Heart right ventricle (tissue), 16 donors: Measurements from ENCODE around the gene WHRN. TPM values are rescaled to one million over a fixed set of nuclear protein-coding genes. Genes with fewer than 3 reads are reported as not detected.

Experiments
- ATAC-seq, 8 donors: fragments of 200-7000 bp; cut with Tn5 transposase; one replicate each; pipeline ENCODE4 v1.9.1; 2020; ENCODE audit warnings: mild to moderate bottlenecking in 8 of 8, moderate library complexity in 8 of 8, moderate number of reproducible peaks in 1 of 8
- DNase-seq, 2 donors: peaks; one replicate each; pipeline ENCODE4 v3.0.0-alpha.2; 2020
- H3K27ac ChIP-seq, 10 donors: fragments of 200-600 bp; sonication (generic) in 2 of 10; one replicate each; pipeline versions ENCODE4 v1.5.0 to v1.8.0; 2020 to 2022; ENCODE audit warnings: mild to moderate bottlenecking in 3 of 10
- H3K27me3 ChIP-seq, 7 donors: fragments of 200-600 bp; one replicate each; pipeline ENCODE4 v1.8.0; 2021 to 2022; ENCODE audit warnings: mild to moderate bottlenecking in 2 of 7
- H3K36me3 ChIP-seq, 9 donors: fragments of 200-600 bp; sonication (generic) in 1 of 9; one replicate each; pipeline versions ENCODE4 v1.5.0 to v1.8.0; 2020 to 2022; ENCODE audit warnings: mild to moderate bottlenecking in 2 of 9
- H3K4me1 ChIP-seq, 9 donors: fragments of 200-600 bp; sonication (generic) in 1 of 9; one replicate each; pipeline versions ENCODE4 v1.5.0 to v1.8.0; 2020 to 2022; ENCODE audit warnings: mild to moderate bottlenecking in 4 of 9
- H3K4me3 ChIP-seq, 10 donors: fragments of 200-600 bp; sonication (generic) in 2 of 10; one replicate each; pipeline versions ENCODE4 v1.5.0 to v1.8.0; 2020 to 2022; ENCODE audit warnings: mild to moderate bottlenecking in 7 of 10, moderate library complexity in 2 of 10
- H3K9me3 ChIP-seq, 11 donors: fragments of 200-600 bp in 10 of 11; sonication (generic) in 2 of 11; one replicate each; pipeline versions ENCODE4 v1.5.0 to v1.8.0; 2013 to 2022; ENCODE audit warnings: mild to moderate bottlenecking in 2 of 11, control low read depth in 1 of 11, moderate library complexity in 1 of 11
- WGBS, 2 donors: extraction: QIAGEN DNeasy Blood & Tissue Kit; methylation state at CpG; one replicate each; pipeline ENCODE4 v1.1.7; 2013; ENCODE audit warnings: inconsistent platforms in 1 of 2; 5-methylcytosine and 5-hydroxymethylcytosine counted together
- intact Hi-C, 10 donors: fragments of 100-400 bp; cut with DNase I; formaldehyde crosslinking; loops; one replicate each; pipeline versions ENCODE4 v1.11.1 to v1.14.2; 2022
- polyA plus RNA-seq, 2 donors: library from polyadenylated mRNA; stranded (reverse); fragments of 200-250 nt; gene quantifications; one replicate each; pipeline ENCODE4 v1.2.3, GENCODE V29; 2013
- total RNA-seq, 10 donors: library from RNA; stranded (reverse); fragmentation: NEBNext Ultra II Directional in 3 of 10; extraction: Animal tissue kit (Norgen Biotek cat#: 25700) in 3 of 10; gene quantifications; one replicate each; pipeline versions ENCODE4 v1.2.1 to v1.2.4, GENCODE V29; 2021 to 2023
- TF ChIP-seq, protein P1 (sequence below), 9 donors: fragments of 200-600 bp; sonication (generic) in 2 of 9; IDR thresholded peaks; one replicate each; pipeline versions ENCODE4 v1.5.0 to v1.8.0; 2021 to 2022; ENCODE audit warnings: antibody characterized with exemption in 9 of 9, mild to moderate bottlenecking in 5 of 9, moderate library complexity in 1 of 9
- donor health status: Arrhythmogenic right ventricular cardiomyopathy.
- donor health status: ischemic (EF 13 %, LVEDD 7.1; RV severe dilation, severe dysfunction).
- donor health status: healthy with polysubstance abuse.
- donor health status: DM: no; HTN: yes; CAD: no.
- donor health status: DM: no; HTN: no; CAD: no.
- donor health status: ischemic (EF 25% LVEDD 6.9; RV normal size, moderate dysfunction).
- donor health status: ischemic (EF 25% LVEDD 5.7; RV mildly dilated, moderate dysfunction).
- donor health status: healthy.
- donor health status: DM: yes; HTN: yes; CAD: no.
- donor health status: Ischemic cardiomyopathy.
- donor health status: ischemic (EF 35%, LVEDD 5.7; RV mildly dilated, moderate dysfunction).
- donor health status: nonischemic (EF 11% LVEDD 7.7; RV severe dilation, severe dysfunction).
- donor health status: DM: yes; HTN: yes; CAD: no.
- donor health status: PGD.
- donor health status: ischemic (EF 29% LVEDD 5.4; RV normal size, mild dysfunction).
- donor health status: nonischemic (EF 23%, LVEDD 6.1; RV moderate dilation, normal function).

The WHRN gene
- total and polyA plus RNA-seq, 12 donors: 0.13 to 1.3 (median 0.58) TPM; not detected in 1

DNA sequence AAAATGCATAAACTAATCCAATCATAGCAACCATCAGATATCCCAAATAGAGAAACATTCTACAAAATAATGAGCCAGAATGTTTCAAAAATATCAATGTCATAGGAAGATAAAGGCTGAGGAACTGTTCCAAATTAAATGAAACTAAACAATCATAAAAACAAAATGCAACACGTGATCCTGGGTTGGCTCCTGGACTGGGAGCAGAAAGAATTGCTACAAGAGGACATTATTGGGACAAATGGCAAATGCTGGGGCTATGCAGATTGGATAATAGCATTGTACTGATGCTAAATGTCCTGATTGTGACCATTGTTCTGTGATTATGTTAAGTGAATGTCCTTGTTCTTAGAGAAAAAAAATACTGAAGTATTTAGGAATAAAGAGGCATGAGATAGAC, 63.3 kb downstream of the WHRN start:
- TF ChIP-seq, protein P1, sequence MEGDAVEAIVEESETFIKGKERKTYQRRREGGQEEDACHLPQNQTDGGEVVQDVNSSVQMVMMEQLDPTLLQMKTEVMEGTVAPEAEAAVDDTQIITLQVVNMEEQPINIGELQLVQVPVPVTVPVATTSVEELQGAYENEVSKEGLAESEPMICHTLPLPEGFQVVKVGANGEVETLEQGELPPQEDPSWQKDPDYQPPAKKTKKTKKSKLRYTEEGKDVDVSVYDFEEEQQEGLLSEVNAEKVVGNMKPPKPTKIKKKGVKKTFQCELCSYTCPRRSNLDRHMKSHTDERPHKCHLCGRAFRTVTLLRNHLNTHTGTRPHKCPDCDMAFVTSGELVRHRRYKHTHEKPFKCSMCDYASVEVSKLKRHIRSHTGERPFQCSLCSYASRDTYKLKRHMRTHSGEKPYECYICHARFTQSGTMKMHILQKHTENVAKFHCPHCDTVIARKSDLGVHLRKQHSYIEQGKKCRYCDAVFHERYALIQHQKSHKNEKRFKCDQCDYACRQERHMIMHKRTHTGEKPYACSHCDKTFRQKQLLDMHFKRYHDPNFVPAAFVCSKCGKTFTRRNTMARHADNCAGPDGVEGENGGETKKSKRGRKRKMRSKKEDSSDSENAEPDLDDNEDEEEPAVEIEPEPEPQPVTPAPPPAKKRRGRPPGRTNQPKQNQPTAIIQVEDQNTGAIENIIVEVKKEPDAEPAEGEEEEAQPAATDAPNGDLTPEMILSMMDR (IDR thresholded peaks at IDR 0.05): no peak
- Histone ChIP-seq H3K9me3 (no peaks in the 10 kb centered on the region), H3K4me3 (no peak overlapping the region), H3K36me3 (no peaks in the 10 kb centered on the region), H3K27ac (no peak overlapping the region), H3K27me3 (peaks cover 0 to 5% (median 0%) of the 10 kb centered on the region in 7 donors), H3K4me1 (no peaks in the 10 kb centered on the region)
- WGBS, 2 donors: 51 to 65% methylated on average over 1 of the region's 1 CpG
- DNase-seq (no peak), ATAC-seq (no peak)
- intact Hi-C loops: no loop called here

DNA sequence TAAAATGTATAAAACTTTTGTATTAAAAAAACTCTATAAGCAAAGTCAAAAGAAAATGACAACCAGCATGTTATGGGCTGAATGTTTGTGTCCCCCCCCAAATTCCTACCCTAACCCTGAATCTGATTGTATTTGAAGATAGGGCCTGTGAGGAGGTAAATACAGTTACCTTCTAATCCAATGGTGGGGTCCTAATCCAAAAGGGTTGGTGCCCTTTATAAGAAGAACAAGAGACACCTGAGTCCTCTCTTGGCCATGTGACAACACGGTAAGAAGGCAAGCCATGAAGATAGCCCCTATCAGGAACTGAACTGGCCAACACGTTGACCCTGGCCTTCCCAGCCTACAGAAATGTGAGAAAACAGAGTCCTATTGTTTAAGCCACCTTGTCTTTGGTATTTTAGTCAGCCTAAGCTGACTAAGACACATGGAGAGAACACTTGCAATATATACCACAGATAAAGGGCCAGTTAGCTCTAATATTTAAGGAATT, 67.8 kb downstream of the WHRN start:
- DNase-seq: no peak
- Histone ChIP-seq H3K4me1 (no peaks in the 10 kb centered on the region), H3K27ac (no peak overlapping the region), H3K4me3 (no peak overlapping the region), H3K27me3 (peaks cover 0 to 25% (median 1%) of the 10 kb centered on the region in 7 donors), H3K9me3 (no peaks in the 10 kb centered on the region), H3K36me3 (no peaks in the 10 kb centered on the region)
- intact Hi-C loops: loop anchor here in 5 of 10 donors (10.0 kb wide), 3 partner anchors 207 to 577 kb away; partner anchors contain the start of gene TEX53 (in 4 of the 5)
- no peak for ATAC-seq
- TF ChIP-seq, protein P1 (IDR thresholded peaks at IDR 0.05): no peak
- WGBS, 2 donors: 55 to 75% methylated on average over 2 of the region's 2 CpGs

DNA sequence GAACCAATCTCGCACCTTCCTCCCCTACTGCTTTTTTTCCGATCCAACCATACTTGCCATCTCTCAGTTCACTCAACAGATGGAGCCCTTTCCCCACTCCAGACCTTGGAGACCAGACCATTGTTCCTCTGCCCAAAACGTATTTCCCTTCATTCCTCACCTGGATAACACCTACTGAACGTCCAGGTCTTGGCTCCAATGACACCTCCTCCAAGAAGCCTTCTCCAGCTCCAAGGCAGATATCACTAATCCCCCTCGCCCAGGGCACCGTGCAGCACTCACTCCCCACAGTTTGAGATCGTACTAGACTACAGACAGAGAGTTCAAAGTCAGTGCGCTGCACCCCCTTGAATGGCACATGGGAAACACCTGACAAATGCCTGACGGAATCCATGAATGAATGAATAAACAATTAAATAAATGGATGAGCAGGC, 70.4 kb downstream of the WHRN start:
- Histone ChIP-seq H3K4me3 (no peak overlapping the region), H3K27me3 (peaks cover 0 to 41% (median 8%) of the 10 kb centered on the region in 7 donors), H3K36me3 (no peaks in the 10 kb centered on the region), H3K27ac (no peak overlapping the region), H3K9me3 (no peaks in the 10 kb centered on the region), H3K4me1 (no peaks in the 10 kb centered on the region)
- intact Hi-C loops: loop anchor here in 5 of 10 donors (10.0 kb wide), 3 partner anchors 210 to 580 kb away; partner anchors contain the start of gene TEX53 (in 4 of the 5)
- DNase-seq (no peak), ATAC-seq (peak in 3 of 8 donors; percentile 31 to 41 (median 39))
- TF ChIP-seq, protein P1 (IDR thresholded peaks at IDR 0.05): peak in 7 of 9 donors; percentile 36 to 59 (median 46)
- 40 to 45% methylated on average over 9 of the region's 9 CpGs for WGBS, 2 donors

DNA sequence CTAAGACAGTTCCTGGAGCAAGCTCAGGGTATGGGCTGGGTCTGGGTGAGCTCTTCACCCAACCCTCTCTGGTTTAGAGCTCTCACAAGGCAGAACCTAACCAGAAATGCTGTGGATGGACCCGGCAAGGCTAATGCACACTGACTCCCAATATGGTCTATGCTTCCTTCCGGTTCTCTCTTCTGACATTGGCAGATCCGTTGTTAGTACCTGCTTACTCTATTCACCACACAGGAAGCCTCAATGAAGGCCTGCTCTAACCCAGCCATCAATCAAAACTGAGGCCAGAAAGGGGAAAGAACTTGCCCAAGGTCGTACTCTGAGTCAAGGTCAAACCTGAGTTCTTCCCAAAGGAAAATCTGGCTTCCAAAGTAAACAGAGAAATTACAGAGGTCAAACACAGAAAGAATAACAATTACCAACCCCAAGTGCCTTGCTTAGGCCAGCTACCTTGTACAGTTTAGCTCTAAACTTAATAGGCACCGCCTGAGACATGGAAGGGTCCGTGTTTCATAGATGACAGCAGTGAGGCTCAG, 71.5 kb downstream of the WHRN start:
- ATAC-seq (no peak), DNase-seq (no peak)
- Histone ChIP-seq H3K4me3 (no peak overlapping the region), H3K27me3 (peaks cover 0 to 41% (median 8%) of the 10 kb centered on the region in 7 donors), H3K4me1 (no peaks in the 10 kb centered on the region), H3K9me3 (no peaks in the 10 kb centered on the region), H3K27ac (no peak overlapping the region), H3K36me3 (no peaks in the 10 kb centered on the region)
- TF ChIP-seq, protein P1 (IDR thresholded peaks at IDR 0.05): no peak
- intact Hi-C loops: loop anchor here in 5 of 10 donors (10.0 kb wide), 3 partner anchors 211 to 581 kb away; partner anchors contain the start of gene TEX53 (in 4 of the 5)
- WGBS, 2 donors: 54 to 70% methylated on average over 6 of the region's 6 CpGs
